Activated CD4-positive, alpha-beta T cell treated with anti-CD3 and anti-CD28 coated beads for 24 hours (primary cell): ENCODE data around the gene TMEM117.
"Not testable (repeated sequence)": the region's sequence is repeated elsewhere in the genome, so short reads cannot be mapped to it uniquely, and the experiment has no call there.

ENCODE experiments used
- DNase-seq, 2 donors: peaks; one replicate each; pipeline ENCODE4 v3.0.0-alpha.2; 2020; ENCODE audit warnings: low read depth in 2 of 2

TMEM117 gene

GRCh38 chr12:44296624-44297197 is 460.8 kb downstream of the TMEM117 start:
- no peak for DNase-seq

- DNase-seq = no peak
Measured at GRCh38 chr12:44299524-44299923, 463.6 kb downstream of the TMEM117 start.

GRCh38 chr12:44307506-44308168 is 471.8 kb downstream of the TMEM117 start:
- DNase-seq = no peak

- DNase-seq = no peak
Measured at GRCh38 chr12:44313188-44313587, 477.3 kb downstream of the TMEM117 start.

GRCh38 chr12:44314007-44314500 is 478.2 kb downstream of the TMEM117 start:
- DNase-seq = no peak

GRCh38 chr12:44317651-44318126 is 481.8 kb downstream of the TMEM117 start:
- no peak for DNase-seq

GRCh38 chr12:44331269-44331668 is 495.4 kb downstream of the TMEM117 start:
- no peak for DNase-seq

GRCh38 chr12:44334347-44334746 is 498.5 kb downstream of the TMEM117 start:
- DNase-seq = no peak

- no peak for DNase-seq
Measured at GRCh38 chr12:44335030-44335429, 499.1 kb downstream of the TMEM117 start.

GRCh38 chr12:44336577-44336976 is 500.7 kb downstream of the TMEM117 start:
- no peak for DNase-seq

GRCh38 chr12:44342371-44342770 is 506.5 kb downstream of the TMEM117 start:
- no peak for DNase-seq

GRCh38 chr12:44347145-44347544 is 511.3 kb downstream of the TMEM117 start:
- no peak for DNase-seq

- no peak for DNase-seq
Measured at GRCh38 chr12:44357494-44357893, 521.6 kb downstream of the TMEM117 start.

- DNase-seq = no peak
Measured at GRCh38 chr12:44358636-44359035, 522.8 kb downstream of the TMEM117 start.

GRCh38 chr12:44362947-44363346 is 527.1 kb downstream of the TMEM117 start:
- DNase-seq = no peak

- no peak for DNase-seq
Measured at GRCh38 chr12:44367136-44367535, 531.3 kb downstream of the TMEM117 start.

- no peak for DNase-seq
Measured at GRCh38 chr12:44367916-44368315, 532.0 kb downstream of the TMEM117 start.

GRCh38 chr12:44369998-44370397 is 534.1 kb downstream of the TMEM117 start:
- DNase-seq = no peak

GRCh38 chr12:44370982-44371381 is 535.1 kb downstream of the TMEM117 start:
- no peak for DNase-seq

GRCh38 chr12:44372259-44372658 is 536.4 kb downstream of the TMEM117 start:
- DNase-seq = no peak

- DNase-seq = no peak
Measured at GRCh38 chr12:44375694-44376093, 539.8 kb downstream of the TMEM117 start.

- no peak for DNase-seq
Measured at GRCh38 chr12:44377443-44378187, 541.7 kb downstream of the TMEM117 start.

GRCh38 chr12:44379113-44379512 is 543.2 kb downstream of the TMEM117 start:
- DNase-seq = not testable (repeated sequence)
